Measurements from ENCODE around the gene ZNF93. TPM values are rescaled to one million over a fixed set of nuclear protein-coding genes. Genes with fewer than 3 reads are reported as not detected.
A peak's percentile ranks its signal among the peaks of the same experiment; 100 is the strongest.
"Not testable (repeated sequence)": the region's sequence is repeated elsewhere in the genome, so short reads cannot be mapped to it uniquely, and the experiment has no call there.

ZNF93 gene
- total RNA-seq, 1 experiment from 2014 or later = 58.1 TPM

- H2BK5ac ChIP-seq (ENCODE audit: insufficient read length, low read length); H3K9ac ChIP-seq (ENCODE audit: extremely low read depth, insufficient read length, low read length); H3K4me2 ChIP-seq (ENCODE audit: insufficient read depth, insufficient read length, low read length); H3K4me1 Mint-ChIP-seq; H3K4me3 Mint-ChIP-seq; H3K27me3 Mint-ChIP-seq (ENCODE audit: low read depth); H3K23me2 ChIP-seq (ENCODE audit: insufficient read length, low read depth, low read length, poor library complexity, severe bottlenecking); H3K79me1 ChIP-seq (ENCODE audit: insufficient read depth, low read depth, low read length, poor library complexity, severe bottlenecking); H2BK12ac ChIP-seq (ENCODE audit: insufficient read length, low read depth, low read length); H2BK15ac ChIP-seq (ENCODE audit: low read depth, low read length); H2BK120ac ChIP-seq (ENCODE audit: low read depth, low read length, poor library complexity, severe bottlenecking); H3K4me1 ChIP-seq (ENCODE audit: insufficient read depth, low read length); H4K91ac ChIP-seq (ENCODE audit: insufficient read length, low read depth, low read length); H3K18ac ChIP-seq (ENCODE audit: insufficient read length, low read depth, low read length); H3K79me2 ChIP-seq (ENCODE audit: insufficient read depth, low read length); H3K27me3 ChIP-seq (ENCODE audit: insufficient read depth, low read length); H3K27ac Mint-ChIP-seq; H3K56ac ChIP-seq (ENCODE audit: insufficient read length, low read depth, low read length); H4K5ac ChIP-seq (ENCODE audit: insufficient read length, low read depth, low read length); H2BK20ac ChIP-seq (ENCODE audit: low read depth, low read length, poor library complexity, severe bottlenecking); H4K8ac ChIP-seq (replicated peaks; ENCODE audit: insufficient read length, low read depth, low read length); H3T11ph ChIP-seq (ENCODE audit: low read length); H3K4ac ChIP-seq (ENCODE audit: low read depth, low read length); H4K20me1 ChIP-seq (ENCODE audit: control insufficient read depth, insufficient read depth, insufficient read length); H3K27ac ChIP-seq (ENCODE audit: insufficient read length, low read depth, low read length); H3K14ac ChIP-seq (ENCODE audit: insufficient read depth, low read length); H3K23ac ChIP-seq (ENCODE audit: insufficient read length, low read depth, low read length); H2AFZ ChIP-seq (ENCODE audit: low read length); H2AK5ac ChIP-seq (ENCODE audit: insufficient read length, low read length): not testable (repeated sequence)
- TF ChIP-seq CTCF (conservative IDR thresholded peaks at IDR 0.05) = peak; percentile 73
- Mint-ChIP-seq H3K9me3 (peaks cover 86 to 91% of the 10 kb centered on the region in 2 experiments), H3K36me3 (ENCODE audit: insufficient read depth in 1 of 3, low read depth in 3 of 3) (peaks cover 87 to 98% (median 93%) of the 10 kb centered on the region in 3 experiments)
- WGBS (ENCODE audit: extremely low coverage, insufficient read length, low lambda C conversion rate) = no CpG with 5 or more reads among the region's 7 CpGs
- peaks cover 54% of the 10 kb centered on the region for H3K9me3 ChIP-seq (ENCODE audit: control insufficient read depth, low read depth, low read length)
- DNase-seq = peak; percentile 57
These were observed 29.7 kb downstream of the ZNF93 start for GRCh38 chr19:19930417-19930816.

- not testable (repeated sequence) for H3T11ph ChIP-seq (ENCODE audit: low read length); H4K5ac ChIP-seq (ENCODE audit: insufficient read length, low read depth, low read length); H3K4ac ChIP-seq (ENCODE audit: low read depth, low read length); H3K4me1 Mint-ChIP-seq; H3K79me2 ChIP-seq (ENCODE audit: insufficient read depth, low read length); H3K23me2 ChIP-seq (ENCODE audit: insufficient read length, low read depth, low read length, poor library complexity, severe bottlenecking); H4K20me1 ChIP-seq (ENCODE audit: control insufficient read depth, insufficient read depth, insufficient read length); H3K18ac ChIP-seq (ENCODE audit: insufficient read length, low read depth, low read length); H3K27ac ChIP-seq (ENCODE audit: insufficient read length, low read depth, low read length); H3K27me3 ChIP-seq (ENCODE audit: insufficient read depth, low read length); H4K8ac ChIP-seq (replicated peaks; ENCODE audit: insufficient read length, low read depth, low read length); H2BK120ac ChIP-seq (ENCODE audit: low read depth, low read length, poor library complexity, severe bottlenecking); H2BK5ac ChIP-seq (ENCODE audit: insufficient read length, low read length); H2AFZ ChIP-seq (ENCODE audit: low read length); H3K27me3 Mint-ChIP-seq (ENCODE audit: low read depth); H3K4me2 ChIP-seq (ENCODE audit: insufficient read depth, insufficient read length, low read length); H3K79me1 ChIP-seq (ENCODE audit: insufficient read depth, low read depth, low read length, poor library complexity, severe bottlenecking); H3K9ac ChIP-seq (ENCODE audit: extremely low read depth, insufficient read length, low read length); H4K91ac ChIP-seq (ENCODE audit: insufficient read length, low read depth, low read length); H2BK15ac ChIP-seq (ENCODE audit: low read depth, low read length); H3K14ac ChIP-seq (ENCODE audit: insufficient read depth, low read length); H3K27ac Mint-ChIP-seq; H3K23ac ChIP-seq (ENCODE audit: insufficient read length, low read depth, low read length); H2BK20ac ChIP-seq (ENCODE audit: low read depth, low read length, poor library complexity, severe bottlenecking); H2BK12ac ChIP-seq (ENCODE audit: insufficient read length, low read depth, low read length); H3K4me1 ChIP-seq (ENCODE audit: insufficient read depth, low read length); DNase-seq; H3K4me3 Mint-ChIP-seq; H2AK5ac ChIP-seq (ENCODE audit: insufficient read length, low read length); H3K56ac ChIP-seq (ENCODE audit: insufficient read length, low read depth, low read length)
- H3K9me3 Mint-ChIP-seq = peaks cover 85 to 90% of the 10 kb centered on the region in 2 experiments
- H3K36me3 Mint-ChIP-seq (ENCODE audit: insufficient read depth in 1 of 3, low read depth in 3 of 3) = peaks cover 61 to 81% (median 68%) of the 10 kb centered on the region in 3 experiments
- no CpG with 5 or more reads among the region's 3 CpGs for WGBS (ENCODE audit: extremely low coverage, insufficient read length, low lambda C conversion rate)
- H3K9me3 ChIP-seq (ENCODE audit: control insufficient read depth, low read depth, low read length) = peaks cover 54% of the 10 kb centered on the region
These were observed 32.9 kb downstream of the ZNF93 start for GRCh38 chr19:19933432-19934314.

All from H9 (cell line).